ENCODE results near the gene RGS3.

RGS3 gene

GRCh38 chr9:113601656-113602055, 138.1 kb downstream of the RGS3 start:
- no peak for TF ChIP-seq SETDB1 (IDR thresholded peaks at IDR 0.05; ENCODE audit: insufficient read length, low read length)
- TF ChIP-seq SP7 (tag by site-specific recombination; IDR thresholded peaks at IDR 0.05), result no peak
- Histone ChIP-seq H3K36me3 (ENCODE audit: control insufficient read depth in 2 of 2, insufficient read depth in 1 of 2, low read length in 2 of 2) (peaks cover 0 to 5% of the 10 kb centered on the region in 2 experiments; a peak in 1 of 3 replicates), H3K27ac (ENCODE audit: extremely low read depth, low read depth, low read length) (no peak overlapping the region), H3K4me3 (ENCODE audit: low read depth, low read length) (no peak overlapping the region), H3K9me3 (ENCODE audit: control insufficient read depth, insufficient read depth, low read depth, low read length) (no peaks in the 10 kb centered on the region), H3K4me1 (ENCODE audit: control insufficient read depth, insufficient read depth, low read length) (peaks cover 6% of the 10 kb centered on the region)
- POLR2A ChIA-PET, result interaction anchor here (0.7 to 1.5 kb wide), 2 partner anchors 10 to 25 kb away, joined by 3 to 5 read pairs; no protein-coding TSS in a partner anchor
- CTCF ChIA-PET, result interaction anchor here (0.5 to 20.2 kb wide), 6 partner anchors 10 to 194 kb away, joined by 3 to 831 read pairs (median 6); no protein-coding TSS in a partner anchor

- H3K9me3 ChIP-seq (ENCODE audit: control insufficient read depth, insufficient read depth, low read depth, low read length), result no peaks in the 10 kb centered on the region
- ChIA-PET POLR2A (interaction anchor here (0.7 to 1.5 kb wide), 3 partner anchors 11 to 24 kb away, joined by 3 to 5 read pairs (median 3); no protein-coding TSS in a partner anchor), CTCF (interaction anchor here (0.5 to 20.2 kb wide), 7 partner anchors 10 to 451 kb away, joined by 3 to 831 read pairs (median 3); partner anchors contain the start of gene SLC31A2)
- H3K27ac ChIP-seq (ENCODE audit: extremely low read depth, low read depth, low read length), result no peak overlapping the region
- peaks cover 6% of the 10 kb centered on the region for H3K4me1 ChIP-seq (ENCODE audit: control insufficient read depth, insufficient read depth, low read length)
- no peaks in the 10 kb centered on the region for H3K36me3 ChIP-seq (ENCODE audit: control insufficient read depth in 2 of 2, insufficient read depth in 1 of 2, low read length in 2 of 2)
- H3K4me3 ChIP-seq (ENCODE audit: low read depth, low read length), result no peak overlapping the region
- TF ChIP-seq ZNF132 (tag by site-specific recombination; IDR thresholded peaks at IDR 0.05; ENCODE audit: borderline replicate concordance), result no peak
- TF ChIP-seq ZNF423 (tag by site-specific recombination; IDR thresholded peaks at IDR 0.05), result no peak
- TF ChIP-seq YY1 (tag by site-specific recombination; IDR thresholded peaks at IDR 0.05), result no peak
- TF ChIP-seq ZNF398 (tag by site-specific recombination; IDR thresholded peaks at IDR 0.05), result 0 out of 2 replicates have a peak, but pooled peaks have one; percentile 14
- TF ChIP-seq GLIS2 (tag by site-specific recombination; IDR thresholded peaks at IDR 0.05), result peak; percentile 53; the same call in 1 of the 2 replicates
- TF ChIP-seq ZNF629 (tag by site-specific recombination; IDR thresholded peaks at IDR 0.05), result peak; percentile 82
- TF ChIP-seq ZNF211 (tag by site-specific recombination; IDR thresholded peaks at IDR 0.05; ENCODE audit: low read depth), result no peak
- 0 out of 2 replicates have a peak, but pooled peaks have one; percentile 30 for TF ChIP-seq KLF9 (tag by site-specific recombination; IDR thresholded peaks at IDR 0.05; ENCODE audit: low read depth)
- peak; percentile 54 for TF ChIP-seq PATZ1 (tag by site-specific recombination; IDR thresholded peaks at IDR 0.05)
- TF ChIP-seq ZFHX2 (tag by site-specific recombination; conservative IDR thresholded peaks at IDR 0.05), result peak; percentile 63
- TF ChIP-seq KLF10 (tag by site-specific recombination; IDR thresholded peaks at IDR 0.05), result peak; percentile 79
- TF ChIP-seq KLF1 (tag by site-specific recombination; IDR thresholded peaks at IDR 0.05), result peak; percentile 33; the same call in 1 of the 2 replicates
- no peak for TF ChIP-seq ZSCAN16 (tag by site-specific recombination; IDR thresholded peaks at IDR 0.05)
- TF ChIP-seq ZNF600 (tag by site-specific recombination; IDR thresholded peaks at IDR 0.05), result 0 out of 2 replicates have a peak, but pooled peaks have one; percentile 47
- no peak for TF ChIP-seq ZNF23 (tag by site-specific recombination; IDR thresholded peaks at IDR 0.05; ENCODE audit: borderline replicate concordance)
- TF ChIP-seq ZBTB20 (tag by site-specific recombination; IDR thresholded peaks at IDR 0.05), result 0 out of 2 replicates have a peak, but pooled peaks have one; percentile 40
- TF ChIP-seq ZNF335 (tag by site-specific recombination; conservative IDR thresholded peaks at IDR 0.05), result peak; percentile 94
- TF ChIP-seq ZNF341 (tag by site-specific recombination; IDR thresholded peaks at IDR 0.05; ENCODE audit: low read depth), result peak; percentile 40; the same call in 1 of the 2 replicates
- peak; percentile 64 for TF ChIP-seq ZBTB17 (tag by site-specific recombination; IDR thresholded peaks at IDR 0.05)
- TF ChIP-seq, protein P1, sequence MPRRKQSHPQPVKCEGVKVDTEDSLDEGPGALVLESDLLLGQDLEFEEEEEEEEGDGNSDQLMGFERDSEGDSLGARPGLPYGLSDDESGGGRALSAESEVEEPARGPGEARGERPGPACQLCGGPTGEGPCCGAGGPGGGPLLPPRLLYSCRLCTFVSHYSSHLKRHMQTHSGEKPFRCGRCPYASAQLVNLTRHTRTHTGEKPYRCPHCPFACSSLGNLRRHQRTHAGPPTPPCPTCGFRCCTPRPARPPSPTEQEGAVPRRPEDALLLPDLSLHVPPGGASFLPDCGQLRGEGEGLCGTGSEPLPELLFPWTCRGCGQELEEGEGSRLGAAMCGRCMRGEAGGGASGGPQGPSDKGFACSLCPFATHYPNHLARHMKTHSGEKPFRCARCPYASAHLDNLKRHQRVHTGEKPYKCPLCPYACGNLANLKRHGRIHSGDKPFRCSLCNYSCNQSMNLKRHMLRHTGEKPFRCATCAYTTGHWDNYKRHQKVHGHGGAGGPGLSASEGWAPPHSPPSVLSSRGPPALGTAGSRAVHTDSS (tag by site-specific recombination; IDR thresholded peaks at IDR 0.05), result no peak
- no peak for TF ChIP-seq ZNF37A (tag by site-specific recombination; IDR thresholded peaks at IDR 0.05)
- TF ChIP-seq GLI4 (tag by site-specific recombination; IDR thresholded peaks at IDR 0.05), result no peak
- TF ChIP-seq SP2 (tag by site-specific recombination; IDR thresholded peaks at IDR 0.05), result peak; percentile 42; the same call in 1 of the 2 replicates
- 0 out of 2 replicates have a peak, but pooled peaks have one; percentile 45 for TF ChIP-seq ZBTB48 (tag by site-specific recombination; IDR thresholded peaks at IDR 0.05)
- TF ChIP-seq ZNF701 (tag by site-specific recombination; IDR thresholded peaks at IDR 0.05), result no peak
- TF ChIP-seq MZF1 (tag by site-specific recombination; IDR thresholded peaks at IDR 0.05; ENCODE audit: borderline replicate concordance), result peak; percentile 61; the same call in 1 of the 2 replicates
These were observed 138.9 kb downstream of the RGS3 start for GRCh38 chr9:113602126-113603047.

All from HEK293 (cell line).